K562 (cell line): ENCODE measurements around the gene ANO7. TPM values are rescaled to one million over a fixed set of nuclear protein-coding genes. Genes with fewer than 3 reads are reported as not detected.

Source experiments
- BMI1 ChIP-seq: fragments of 150-350 bp; IDR thresholded peaks from 2 replicates; pipeline ENCODE4 v1.6.1; 2014; ENCODE audit warnings: low read length
- CCAR2 ChIP-seq: fragments of 200-400 bp; formaldehyde crosslinking; IDR thresholded peaks from 2 replicates; pipeline ENCODE4 v1.6.1; 2017; ENCODE audit warnings: mild to moderate bottlenecking, low read depth, low read length
- CREB1 ChIP-seq, 2 experiments: sonication (generic) in 1 of 2; formaldehyde crosslinking in 1 of 2; IDR thresholded peaks; 2 replicates each; pipeline versions ENCODE4 v1.6.1 to v1.8.0; 2012 to 2022; ENCODE audit warnings: inconsistent platforms in 1 of 2, mild to moderate bottlenecking in 1 of 2, missing genetic modification reagents in 1 of 2, moderate library complexity in 1 of 2
- EGR1 ChIP-seq: fragments of 450-650 bp; conservative IDR thresholded peaks from 2 replicates; pipeline ENCODE4 v1.6.1; 2017; ENCODE audit warnings: mild to moderate bottlenecking
- FOXA3 ChIP-seq, 2 experiments: fragments of 450-650 bp in 1 of 2; sonication (generic) in 1 of 2; formaldehyde crosslinking; IDR thresholded peaks in 1 of 2; conservative IDR thresholded peaks in 1 of 2; 2 replicates each; pipeline versions ENCODE4 v1.4.0 to v1.8.0; 2020 to 2022; ENCODE audit warnings: mild to moderate bottlenecking in 2 of 2, missing genetic modification reagents in 1 of 2
- HCFC1 ChIP-seq: IDR thresholded peaks from 2 replicates; pipeline ENCODE4 v1.6.1; 2012; ENCODE audit warnings: low read depth, low read length, improper control_type of control experiment
- MYC ChIP-seq, 2 experiments: fragments of 250-450 bp in 1 of 2; sonication (Bioruptor Pico) in 1 of 2; IDR thresholded peaks; 2 replicates each; pipeline versions ENCODE4 v1.5.1 to v1.6.1; 2012 to 2021; ENCODE audit warnings: low read depth in 2 of 2, borderline replicate concordance in 1 of 2, improper control_type of control experiment in 1 of 2, low read length in 1 of 2, mild to moderate bottlenecking in 1 of 2, moderate library complexity in 1 of 2
- MYNN ChIP-seq, 2 experiments: sonication (generic); formaldehyde crosslinking in 1 of 2; IDR thresholded peaks; 2 replicates each; pipeline versions ENCODE4 v1.5.0 to v1.6.1; 2016 to 2020; ENCODE audit warnings: antibody characterized with exemption in 1 of 2, missing genetic modification reagents in 1 of 2
- NR1H2 ChIP-seq: sonication (generic); formaldehyde crosslinking; IDR thresholded peaks from 2 replicates; pipeline ENCODE4 v1.4.0; 2020; ENCODE audit warnings: mild to moderate bottlenecking, missing genetic modification reagents
- SLC30A9 ChIP-seq: fragments of 250-450 bp; sonication (Bioruptor Pico); IDR thresholded peaks from 2 replicates; pipeline ENCODE4 v1.8.0; 2022; ENCODE audit warnings: mild to moderate bottlenecking, moderate library complexity
- SOX6 ChIP-seq: fragments of 450-650 bp; IDR thresholded peaks from 2 replicates; pipeline ENCODE4 v1.6.1; 2014; ENCODE audit warnings: mild to moderate bottlenecking
- SRSF7 ChIP-seq: fragments of 200-400 bp; formaldehyde crosslinking; optimal IDR thresholded peaks from 2 replicates; pipeline ENCODE3; 2017; ENCODE audit warnings: mild to moderate bottlenecking, low read depth, low read length
- ZC3H8 ChIP-seq: fragments of 450-650 bp; IDR thresholded peaks from 2 replicates; pipeline ENCODE4 v1.6.1; 2017
- ZFX ChIP-seq: sonication (generic); formaldehyde crosslinking; IDR thresholded peaks from 2 replicates; pipeline ENCODE4 v1.8.0; 2022; ENCODE audit warnings: mild to moderate bottlenecking, missing genetic modification reagents, moderate library complexity
- polyA plus RNA-seq, 8 experiments: library from polyadenylated mRNA; depleted of rRNA in 4 of 8; stranded (reverse) in 5 of 8; unstranded in 3 of 8; fragments of >200 nt; fragmentation: Nextera tagmentation in 2 of 8; fragmentation: Illumina TruSeq in 1 of 8; extraction: Ambion mirVana in 2 of 8; extraction: Trizol in 1 of 8; gene quantifications; 2 replicates each; pipeline versions ENCODE4 v1.2.1 to v1.2.3, GENCODE V29; 2011 to 2014; ENCODE audit warnings: inconsistent platforms in 1 of 8, missing spikeins in 1 of 8
- total RNA-seq, 7 experiments: library from RNA; depleted of rRNA in 6 of 7; stranded (reverse); fragments of >200 nt in 6 of 7; fragmentation: Illumina TruSeq in 2 of 7; extraction: Trizol in 2 of 7; gene quantifications; 2 replicates each; pipeline versions ENCODE4 v1.2.1 to v1.2.3, GENCODE V29; 2011 to 2021; ENCODE audit warnings: low replicate concordance in 1 of 7
- TF ChIP-seq, protein P1 (sequence below): sonication (generic); formaldehyde crosslinking; IDR thresholded peaks from 2 replicates; pipeline ENCODE4 v1.8.1; 2023; ENCODE audit warnings: missing genetic modification reagents, mild to moderate bottlenecking, borderline replicate concordance
- TF ChIP-seq, protein P2 (sequence below): IDR thresholded peaks from 2 replicates; pipeline ENCODE4 v1.6.1; 2016; ENCODE audit warnings: missing genetic modification characterization, missing compliant biosample characterization
- TF ChIP-seq, protein P3 (sequence below): fragments of 450-650 bp; IDR thresholded peaks from 2 replicates; pipeline ENCODE4 v1.6.1; 2017; ENCODE audit warnings: antibody characterized with exemption

The ANO7 gene
- total and polyA plus RNA-seq, 9 of the 15 experiments (the other 6 are each of a cell fraction or from before 2014, with no cell fraction given) = 0.28 to 5.1 (median 1.1) TPM

DNA sequence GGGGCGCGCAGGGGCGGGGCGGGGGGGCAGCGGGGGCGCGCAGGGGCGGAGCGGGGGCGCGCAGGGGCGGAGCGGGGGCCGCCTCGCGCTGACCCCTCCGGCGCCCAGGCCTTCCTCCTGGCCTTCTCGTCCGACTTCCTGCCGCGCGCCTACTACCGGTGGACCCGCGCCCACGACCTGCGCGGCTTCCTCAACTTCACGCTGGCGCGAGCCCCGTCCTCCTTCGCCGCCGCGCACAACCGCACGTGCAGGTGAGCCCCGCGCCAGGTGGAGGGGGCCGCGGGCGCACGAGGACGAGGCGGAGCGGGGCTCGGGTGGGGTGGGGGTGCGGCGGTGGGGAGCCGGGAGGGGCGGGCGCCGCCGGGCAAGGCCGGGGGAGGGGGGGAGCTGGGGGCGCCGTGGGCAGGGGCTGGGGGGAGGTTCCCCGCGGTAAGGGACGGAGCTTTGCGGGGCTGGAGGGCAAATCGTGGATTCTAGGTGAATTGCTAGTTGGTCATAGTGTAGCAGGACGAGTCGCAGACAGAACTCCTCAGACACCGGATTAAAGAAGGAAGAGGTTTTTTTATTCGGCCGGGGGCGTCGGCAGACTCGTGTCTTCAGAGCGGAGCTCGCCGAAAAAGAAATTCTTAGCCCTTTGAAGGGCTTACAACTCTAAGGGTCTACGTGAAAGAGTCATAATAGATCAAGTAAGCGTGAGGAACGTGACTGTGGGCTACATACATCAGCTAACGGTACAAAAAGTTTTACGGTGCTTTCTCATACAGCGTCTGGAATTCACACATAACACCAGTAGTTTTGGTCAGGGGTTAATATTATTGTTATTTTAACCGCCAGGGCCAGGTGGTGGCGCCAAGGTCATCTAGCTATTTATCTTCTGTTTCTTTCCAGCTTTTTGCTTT, 29.9 kb downstream of the ANO7 start (continued):
- TF ChIP-seq, protein P1, sequence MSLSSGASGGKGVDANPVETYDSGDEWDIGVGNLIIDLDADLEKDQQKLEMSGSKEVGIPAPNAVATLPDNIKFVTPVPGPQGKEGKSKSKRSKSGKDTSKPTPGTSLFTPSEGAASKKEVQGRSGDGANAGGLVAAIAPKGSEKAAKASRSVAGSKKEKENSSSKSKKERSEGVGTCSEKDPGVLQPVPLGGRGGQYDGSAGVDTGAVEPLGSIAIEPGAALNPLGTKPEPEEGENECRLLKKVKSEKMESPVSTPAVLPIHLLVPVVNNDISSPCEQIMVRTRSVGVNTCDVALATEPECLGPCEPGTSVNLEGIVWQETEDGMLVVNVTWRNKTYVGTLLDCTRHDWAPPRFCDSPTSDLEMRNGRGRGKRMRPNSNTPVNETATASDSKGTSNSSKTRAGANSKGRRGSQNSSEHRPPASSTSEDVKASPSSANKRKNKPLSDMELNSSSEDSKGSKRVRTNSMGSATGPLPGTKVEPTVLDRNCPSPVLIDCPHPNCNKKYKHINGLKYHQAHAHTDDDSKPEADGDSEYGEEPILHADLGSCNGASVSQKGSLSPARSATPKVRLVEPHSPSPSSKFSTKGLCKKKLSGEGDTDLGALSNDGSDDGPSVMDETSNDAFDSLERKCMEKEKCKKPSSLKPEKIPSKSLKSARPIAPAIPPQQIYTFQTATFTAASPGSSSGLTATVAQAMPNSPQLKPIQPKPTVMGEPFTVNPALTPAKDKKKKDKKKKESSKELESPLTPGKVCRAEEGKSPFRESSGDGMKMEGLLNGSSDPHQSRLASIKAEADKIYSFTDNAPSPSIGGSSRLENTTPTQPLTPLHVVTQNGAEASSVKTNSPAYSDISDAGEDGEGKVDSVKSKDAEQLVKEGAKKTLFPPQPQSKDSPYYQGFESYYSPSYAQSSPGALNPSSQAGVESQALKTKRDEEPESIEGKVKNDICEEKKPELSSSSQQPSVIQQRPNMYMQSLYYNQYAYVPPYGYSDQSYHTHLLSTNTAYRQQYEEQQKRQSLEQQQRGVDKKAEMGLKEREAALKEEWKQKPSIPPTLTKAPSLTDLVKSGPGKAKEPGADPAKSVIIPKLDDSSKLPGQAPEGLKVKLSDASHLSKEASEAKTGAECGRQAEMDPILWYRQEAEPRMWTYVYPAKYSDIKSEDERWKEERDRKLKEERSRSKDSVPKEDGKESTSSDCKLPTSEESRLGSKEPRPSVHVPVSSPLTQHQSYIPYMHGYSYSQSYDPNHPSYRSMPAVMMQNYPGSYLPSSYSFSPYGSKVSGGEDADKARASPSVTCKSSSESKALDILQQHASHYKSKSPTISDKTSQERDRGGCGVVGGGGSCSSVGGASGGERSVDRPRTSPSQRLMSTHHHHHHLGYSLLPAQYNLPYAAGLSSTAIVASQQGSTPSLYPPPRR (CRISPR knock-in tag) = no peak
- TF ChIP-seq, protein P2, sequence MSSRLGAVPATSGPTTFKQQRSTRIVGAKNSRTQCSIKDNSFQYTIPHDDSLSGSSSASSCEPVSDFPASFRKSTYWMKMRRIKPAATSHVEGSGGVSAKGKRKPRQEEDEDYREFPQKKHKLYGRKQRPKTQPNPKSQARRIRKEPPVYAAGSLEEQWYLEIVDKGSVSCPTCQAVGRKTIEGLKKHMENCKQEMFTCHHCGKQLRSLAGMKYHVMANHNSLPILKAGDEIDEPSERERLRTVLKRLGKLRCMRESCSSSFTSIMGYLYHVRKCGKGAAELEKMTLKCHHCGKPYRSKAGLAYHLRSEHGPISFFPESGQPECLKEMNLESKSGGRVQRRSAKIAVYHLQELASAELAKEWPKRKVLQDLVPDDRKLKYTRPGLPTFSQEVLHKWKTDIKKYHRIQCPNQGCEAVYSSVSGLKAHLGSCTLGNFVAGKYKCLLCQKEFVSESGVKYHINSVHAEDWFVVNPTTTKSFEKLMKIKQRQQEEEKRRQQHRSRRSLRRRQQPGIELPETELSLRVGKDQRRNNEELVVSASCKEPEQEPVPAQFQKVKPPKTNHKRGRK (tag) = no peak
- no peak for TF ChIP-seq SOX6
- TF ChIP-seq CREB1 (IDR thresholded peaks at IDR 0.05) = no peak
- 0 out of 2 replicates have a peak, but pooled peaks have one; percentile 14 for TF ChIP-seq CREB1 (CRISPR knock-in tag; IDR thresholded peaks at IDR 0.05)
- no peak for TF ChIP-seq ZC3H8
- no peak for TF ChIP-seq CCAR2
- no peak for TF ChIP-seq SLC30A9 (CRISPR knock-in tag)
- 0 out of 4 replicates have a peak, but pooled peaks of 1 of the 2 experiments have one; percentile 57 for TF ChIP-seq FOXA3 (CRISPR knock-in tag; conservative IDR thresholded peaks at IDR 0.05 in 1 of 2, IDR thresholded peaks at IDR 0.05 in 1 of 2)
- no peak for TF ChIP-seq MYNN (IDR thresholded peaks at IDR 0.05)
- no peak for TF ChIP-seq MYNN (CRISPR knock-in tag; IDR thresholded peaks at IDR 0.05)
- TF ChIP-seq EGR1 = peak; percentile 34
- no peak for TF ChIP-seq SRSF7
- TF ChIP-seq MYC (IDR thresholded peaks at IDR 0.05; ENCODE audit: low read depth, low read length) = peak; percentile 32; the same call in 1 of the 2 replicates
- no peak for TF ChIP-seq MYC (CRISPR knock-in tag; IDR thresholded peaks at IDR 0.05; ENCODE audit: borderline replicate concordance, low read depth)
- TF ChIP-seq NR1H2 = no peak
- TF ChIP-seq ZFX = peak; percentile 3; the same call in 1 of the 2 replicates
- 0 out of 2 replicates have a peak, but pooled peaks have one; percentile 8 for TF ChIP-seq HCFC1
- no peak for TF ChIP-seq BMI1
- TF ChIP-seq, protein P3, sequence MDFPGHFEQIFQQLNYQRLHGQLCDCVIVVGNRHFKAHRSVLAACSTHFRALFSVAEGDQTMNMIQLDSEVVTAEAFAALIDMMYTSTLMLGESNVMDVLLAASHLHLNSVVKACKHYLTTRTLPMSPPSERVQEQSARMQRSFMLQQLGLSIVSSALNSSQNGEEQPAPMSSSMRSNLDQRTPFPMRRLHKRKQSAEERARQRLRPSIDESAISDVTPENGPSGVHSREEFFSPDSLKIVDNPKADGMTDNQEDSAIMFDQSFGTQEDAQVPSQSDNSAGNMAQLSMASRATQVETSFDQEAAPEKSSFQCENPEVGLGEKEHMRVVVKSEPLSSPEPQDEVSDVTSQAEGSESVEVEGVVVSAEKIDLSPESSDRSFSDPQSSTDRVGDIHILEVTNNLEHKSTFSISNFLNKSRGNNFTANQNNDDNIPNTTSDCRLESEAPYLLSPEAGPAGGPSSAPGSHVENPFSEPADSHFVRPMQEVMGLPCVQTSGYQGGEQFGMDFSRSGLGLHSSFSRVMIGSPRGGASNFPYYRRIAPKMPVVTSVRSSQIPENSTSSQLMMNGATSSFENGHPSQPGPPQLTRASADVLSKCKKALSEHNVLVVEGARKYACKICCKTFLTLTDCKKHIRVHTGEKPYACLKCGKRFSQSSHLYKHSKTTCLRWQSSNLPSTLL = no peak
